NCI-H82 (cell line): ENCODE measurements around the gene SUSD3.
"Not testable (repeated sequence)": the region's sequence is repeated elsewhere in the genome, so short reads cannot be mapped to it uniquely, and the experiment has no call there.

Experiments used
- DNase-seq: peaks from one replicate; lab custom pipeline; 2025; lab: John Stamatoyannopoulos, UW

Gene SUSD3

DNA sequence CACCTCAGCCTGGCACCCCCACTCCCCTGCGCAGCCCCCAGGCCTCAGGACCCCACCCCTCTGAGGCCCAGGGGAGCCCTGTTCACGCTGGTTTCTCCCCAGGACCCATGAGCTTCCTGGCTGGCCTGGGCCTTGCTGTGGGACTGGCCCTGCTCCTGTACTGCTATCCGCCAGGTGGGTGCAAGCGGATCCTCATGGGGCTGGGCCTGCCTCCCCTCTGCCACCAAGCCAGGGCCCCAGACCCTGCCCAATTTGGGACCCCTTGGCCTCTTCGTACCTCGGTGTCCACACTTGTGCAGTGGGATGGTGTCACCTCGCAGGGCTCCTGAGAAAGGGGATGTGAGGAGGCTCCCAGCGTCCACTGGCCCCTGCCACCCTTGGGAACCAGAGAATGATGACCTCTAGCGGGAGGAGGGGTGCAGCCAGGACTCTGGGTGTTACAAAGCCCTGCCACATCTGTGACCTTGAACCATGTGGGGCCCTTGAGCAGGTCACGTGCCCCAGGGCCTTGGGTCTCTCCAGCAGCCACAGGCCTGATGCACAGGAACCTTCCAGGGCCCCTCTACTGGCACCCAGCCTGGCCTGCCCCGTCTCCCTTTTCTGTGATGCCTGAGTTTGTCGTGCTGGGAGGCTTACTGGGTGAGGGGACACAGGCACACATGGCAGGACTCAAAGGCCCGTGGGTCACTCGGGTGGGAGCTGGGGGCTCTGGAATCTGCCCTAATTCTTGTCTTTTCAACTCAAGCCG is 53.8 kb downstream of the SUSD3 start:
- no peak for DNase-seq

DNA sequence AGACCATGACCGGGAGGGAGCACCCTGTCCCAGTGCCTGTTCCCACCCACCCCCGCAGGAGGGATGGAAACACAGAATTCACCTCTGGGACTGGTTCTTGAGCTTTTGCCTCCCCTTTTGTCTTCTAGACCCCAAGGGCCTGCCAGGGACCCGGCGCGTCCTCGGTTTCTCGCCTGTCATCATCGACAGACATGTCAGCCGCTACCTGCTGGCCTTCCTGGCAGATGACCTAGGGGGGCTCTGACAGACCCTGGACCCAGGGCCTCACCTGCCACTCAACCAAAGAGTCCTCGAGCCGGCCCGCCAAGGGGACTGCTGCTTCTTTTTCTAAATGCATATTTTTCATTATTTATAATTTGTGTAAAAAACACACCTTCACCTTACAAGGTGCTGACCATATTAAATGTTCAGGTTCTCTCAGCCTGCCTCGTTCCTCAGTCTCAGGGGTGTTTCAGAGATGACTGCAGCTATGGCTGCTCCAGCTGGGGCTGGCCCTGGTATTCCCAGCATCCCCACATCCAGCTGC is 54.4 kb downstream of the SUSD3 start:
- no peak for DNase-seq

- DNase-seq, result no peak
Observed at GRCh38 chr9:93114169-93114983, 55.9 kb downstream of the SUSD3 start.

- DNase-seq, result no peak
Observed at GRCh38 chr9:93114984-93115335, 56.5 kb downstream of the SUSD3 start.

GRCh38 chr9:93115486-93116071 is 57.1 kb downstream of the SUSD3 start:
- no peak for DNase-seq

DNA sequence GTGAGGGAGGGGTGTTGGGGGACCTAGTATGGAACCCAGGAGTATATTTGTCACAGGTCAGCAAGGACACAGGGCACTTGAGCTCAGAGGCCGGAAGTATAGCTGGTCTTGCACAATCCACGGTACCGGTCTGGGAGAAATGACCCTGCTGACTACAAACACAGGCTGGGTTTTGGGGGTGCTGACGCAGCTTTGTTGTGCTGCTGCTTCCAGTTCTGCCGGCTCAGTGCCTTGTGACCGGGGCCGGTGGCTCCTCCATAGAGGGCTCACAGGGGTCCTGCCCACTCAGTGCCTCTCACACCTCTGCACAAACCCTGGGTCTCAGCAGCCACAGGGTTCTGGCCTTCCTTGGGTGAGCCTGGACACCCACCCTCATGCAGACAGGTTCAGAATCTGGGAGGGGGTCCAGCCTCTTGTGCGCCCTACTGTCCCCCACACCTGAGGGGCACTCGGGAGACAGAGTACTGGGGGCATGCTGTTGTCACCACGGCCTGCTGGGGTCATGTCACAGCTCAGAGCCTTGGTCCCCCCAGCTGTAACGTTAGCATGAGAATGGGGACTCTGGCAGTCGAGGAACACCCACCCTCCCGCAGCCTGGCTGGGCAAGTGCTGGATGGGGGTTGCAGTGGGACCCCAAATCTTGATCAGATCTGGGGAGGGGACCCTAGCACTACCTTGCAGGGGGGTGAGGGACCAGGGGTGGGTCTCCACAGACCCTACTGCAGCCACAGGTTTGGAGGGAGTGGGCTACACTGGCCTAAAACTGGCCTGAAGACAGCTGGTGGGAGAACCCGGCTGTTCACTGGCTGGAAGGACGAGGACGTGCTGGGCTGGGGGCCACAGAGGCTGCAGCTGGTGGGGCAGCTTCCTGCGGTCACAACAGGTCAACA is 57.8 kb downstream of the SUSD3 start:
- DNase-seq, result no peak

GRCh38 chr9:93117521-93117920 is 59.0 kb downstream of the SUSD3 start:
- not testable (repeated sequence) for DNase-seq

- DNase-seq, result no peak
Observed at GRCh38 chr9:93117924-93118862, 59.7 kb downstream of the SUSD3 start.

DNA sequence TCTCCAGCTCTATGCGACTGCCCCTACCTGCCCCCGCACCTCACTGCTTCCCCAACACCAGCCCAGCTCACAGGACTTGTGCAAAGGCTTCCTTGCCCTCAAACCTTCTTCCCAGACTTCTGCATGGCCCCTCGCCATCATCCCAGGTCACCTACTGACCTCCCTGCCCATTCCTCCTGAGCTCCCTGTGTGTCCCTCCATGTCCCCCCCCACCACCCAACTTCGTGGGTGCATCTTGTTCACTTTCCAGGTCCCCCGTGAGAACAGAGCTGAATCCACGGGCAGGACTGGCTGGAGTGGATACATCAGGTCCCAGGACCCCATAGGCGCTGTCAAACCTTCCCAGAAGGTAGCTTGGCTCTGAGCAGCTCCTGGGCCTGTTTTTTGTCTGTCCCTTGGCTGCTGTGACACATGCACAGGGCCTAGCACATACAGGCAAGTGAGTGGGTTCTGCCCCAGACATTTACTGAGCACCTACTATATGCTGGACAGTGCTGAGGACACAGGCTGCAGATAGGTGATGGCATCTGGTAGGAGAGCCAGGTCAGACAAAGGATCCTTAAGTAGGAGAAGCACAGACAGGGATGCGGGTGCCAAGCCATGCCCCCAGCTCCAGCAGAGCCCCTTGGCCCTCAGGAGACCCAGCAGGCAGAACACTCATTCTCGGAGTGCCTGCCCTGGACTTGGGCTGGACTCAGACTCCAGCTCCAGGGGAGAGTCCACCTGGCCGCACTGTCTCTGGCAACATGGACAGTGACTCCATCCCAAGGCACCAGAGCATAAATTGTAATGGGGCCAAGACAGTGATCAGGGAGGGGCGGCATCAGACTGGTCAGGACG is 60.6 kb downstream of the SUSD3 start:
- no peak for DNase-seq

GRCh38 chr9:93119703-93119952 is 61.1 kb downstream of the SUSD3 start:
- DNase-seq, result no peak

- DNase-seq, result peak; percentile 20
Observed at GRCh38 chr9:93119953-93120845, 61.7 kb downstream of the SUSD3 start.

GRCh38 chr9:93120846-93121315 is 62.4 kb downstream of the SUSD3 start:
- no peak for DNase-seq

GRCh38 chr9:93121316-93122241 is 63.1 kb downstream of the SUSD3 start:
- DNase-seq, result no peak

GRCh38 chr9:93122721-93123221 is 64.3 kb downstream of the SUSD3 start:
- no peak for DNase-seq

DNA sequence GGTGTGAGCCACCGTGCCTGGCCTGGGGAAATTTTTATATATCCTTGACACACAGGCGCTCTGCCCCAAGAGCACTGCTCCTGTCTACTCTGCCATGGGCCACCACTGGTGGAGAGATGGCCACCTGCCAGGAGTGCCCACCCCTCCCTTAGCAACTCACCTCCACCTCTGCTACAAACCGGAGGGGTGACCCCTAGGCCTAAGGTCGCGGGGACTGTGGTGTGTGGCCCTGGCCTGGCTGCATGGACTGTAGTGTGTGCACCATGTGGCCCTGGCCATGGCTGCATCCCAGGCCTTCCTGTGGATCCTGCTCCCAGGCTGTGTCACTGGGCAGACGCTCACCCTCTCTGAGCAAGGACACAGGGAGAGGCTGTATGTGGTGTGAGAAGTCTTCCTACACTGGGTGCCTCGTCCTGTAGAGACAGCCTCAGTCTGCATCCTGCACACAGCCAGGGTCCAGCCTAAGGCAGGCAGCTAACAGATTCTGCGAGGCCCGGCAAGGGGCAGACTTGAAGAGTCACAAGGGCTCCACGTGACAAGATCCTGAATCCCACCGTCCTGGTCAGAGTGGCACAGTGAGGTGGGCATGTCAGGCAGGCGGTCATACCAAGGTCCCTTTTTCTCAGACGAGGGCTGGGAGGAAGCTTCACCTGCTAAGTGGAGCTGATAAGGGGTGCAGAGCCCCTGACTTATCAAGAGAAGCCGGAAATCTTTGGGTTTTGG is 65.2 kb downstream of the SUSD3 start:
- DNase-seq, result no peak

DNA sequence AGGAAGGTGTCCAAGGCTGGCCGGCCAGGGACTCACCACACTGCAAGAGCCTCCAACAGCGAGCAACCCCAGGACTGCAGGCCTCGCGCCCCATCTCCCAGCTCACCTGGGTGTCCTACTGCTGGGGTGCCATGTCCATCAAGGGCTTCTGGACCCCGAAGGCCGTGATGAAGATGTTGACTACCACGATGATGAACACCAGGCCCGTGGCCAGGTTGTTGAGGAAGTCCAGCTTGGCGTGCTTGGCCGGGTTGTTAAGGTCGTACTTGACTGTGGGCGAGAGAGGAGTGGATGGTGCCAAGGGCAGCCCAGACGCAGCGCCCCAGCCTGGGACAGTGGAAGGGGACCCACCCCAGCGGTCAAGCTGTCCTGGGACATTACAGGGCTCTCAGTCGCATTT is 66.3 kb downstream of the SUSD3 start:
- DNase-seq, result no peak

GRCh38 chr9:93125331-93125894 is 66.9 kb downstream of the SUSD3 start:
- DNase-seq, result no peak
